ENCODE results near the gene ALDH1L2.
"Not testable (repeated sequence)": the region's sequence is repeated elsewhere in the genome, so short reads cannot be mapped to it uniquely, and the experiment has no call there.

The ALDH1L2 gene

DNA sequence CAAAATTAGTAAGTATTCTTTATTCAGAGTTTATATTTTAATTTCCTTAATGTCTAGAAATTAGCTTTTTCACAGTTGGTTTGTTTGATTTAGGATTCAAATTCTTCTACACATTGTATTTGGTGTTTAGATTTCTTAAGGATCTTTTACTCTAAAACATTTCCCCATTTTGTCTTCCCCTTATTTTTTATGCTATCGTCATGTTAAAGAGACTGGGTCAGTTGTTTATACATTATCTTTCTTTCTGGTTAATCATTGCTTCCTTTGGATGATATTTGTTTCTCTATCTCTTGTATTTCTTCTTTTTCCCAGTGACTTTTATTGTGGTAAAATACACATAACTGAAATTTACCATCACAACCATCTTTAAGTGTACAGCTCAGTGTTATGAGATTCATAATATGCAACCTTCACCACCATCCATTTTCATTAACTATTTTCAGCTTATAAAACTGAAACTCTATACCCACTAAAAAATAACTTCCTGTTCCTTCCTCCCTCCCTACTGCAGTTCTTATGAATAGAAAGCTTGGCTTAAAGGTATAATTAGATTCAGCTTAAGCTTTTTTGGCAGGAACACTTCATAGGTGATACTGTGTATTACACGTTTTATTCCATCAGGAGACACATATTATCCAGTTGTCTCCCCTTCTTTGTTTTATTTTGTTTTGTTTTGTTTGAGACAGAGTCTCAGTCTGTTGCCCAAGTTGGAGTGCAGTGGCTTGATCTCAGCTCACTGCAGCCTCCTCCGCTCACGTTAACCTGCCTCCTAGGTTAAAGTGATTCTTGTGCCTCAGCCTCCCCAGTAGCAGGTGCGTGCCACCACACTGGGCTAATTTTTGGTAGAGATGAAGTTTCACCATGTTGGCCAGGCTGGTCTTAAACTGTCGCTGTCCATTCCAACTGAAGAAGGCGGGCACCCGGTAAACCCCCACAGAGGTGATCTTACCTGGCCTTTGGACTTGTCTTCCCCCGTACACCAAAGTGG is 53.1 kb downstream of the ALDH1L2 start:
- DNase-seq = no peak

DNA sequence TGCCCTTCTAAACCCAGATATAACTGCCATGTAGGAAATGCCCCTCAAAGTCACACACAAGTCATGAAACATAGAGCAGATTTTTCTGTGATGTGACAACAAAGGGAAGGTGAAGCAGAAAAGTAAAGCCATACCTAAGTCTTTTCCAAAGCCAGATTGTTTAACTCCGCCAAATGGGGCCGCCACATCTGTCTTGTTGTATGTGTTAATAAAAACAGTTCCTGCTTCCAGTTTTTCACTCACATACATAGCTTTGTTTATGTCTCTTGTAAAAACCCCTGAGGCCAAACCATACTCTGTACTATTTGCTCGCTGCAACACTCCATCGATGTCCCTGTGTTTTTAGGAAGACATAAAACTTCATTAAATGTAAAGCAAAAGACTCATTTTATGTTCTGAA is 57.8 kb downstream of the ALDH1L2 start:
- no peak for DNase-seq

DNA sequence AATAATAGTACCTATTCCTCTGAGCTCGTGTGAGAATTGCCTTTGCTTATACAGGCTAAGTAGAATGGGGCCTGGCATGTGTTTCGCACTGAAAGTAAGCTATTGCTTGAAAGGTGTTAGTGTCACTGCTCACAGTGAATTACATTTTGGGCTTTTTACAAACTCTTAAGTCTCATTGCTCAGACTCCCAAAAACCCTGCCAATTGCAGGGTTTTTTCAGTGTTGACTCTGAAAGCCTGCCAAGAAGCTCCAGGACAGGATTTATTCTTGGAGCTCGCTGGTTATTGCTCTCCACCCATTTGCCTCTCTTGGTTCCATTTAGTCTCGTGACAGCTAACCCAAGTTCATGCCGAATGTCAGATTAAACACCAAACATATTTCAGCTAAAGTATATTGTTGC is 58.4 kb downstream of the ALDH1L2 start:
- peak; percentile 75 for DNase-seq

DNA sequence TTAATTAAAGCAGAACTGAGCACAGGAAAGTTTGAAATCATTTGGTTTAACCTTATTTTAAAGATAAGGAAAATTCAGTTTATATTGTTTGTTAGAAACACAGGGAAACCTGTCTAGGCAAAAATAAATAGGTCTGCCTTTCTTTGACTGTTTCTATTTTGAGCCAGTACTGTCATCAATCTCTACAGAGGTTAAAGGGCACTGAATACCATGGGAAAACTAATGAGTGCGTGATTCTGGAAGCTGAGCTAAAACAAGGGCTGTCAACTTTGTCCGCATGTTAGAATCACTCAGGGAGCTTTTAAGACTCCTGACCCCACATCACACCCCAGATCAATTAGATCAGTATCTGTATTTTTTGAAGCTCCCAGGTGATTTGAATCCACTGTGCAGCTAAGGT is 59.3 kb downstream of the ALDH1L2 start:
- DNase-seq = no peak

DNA sequence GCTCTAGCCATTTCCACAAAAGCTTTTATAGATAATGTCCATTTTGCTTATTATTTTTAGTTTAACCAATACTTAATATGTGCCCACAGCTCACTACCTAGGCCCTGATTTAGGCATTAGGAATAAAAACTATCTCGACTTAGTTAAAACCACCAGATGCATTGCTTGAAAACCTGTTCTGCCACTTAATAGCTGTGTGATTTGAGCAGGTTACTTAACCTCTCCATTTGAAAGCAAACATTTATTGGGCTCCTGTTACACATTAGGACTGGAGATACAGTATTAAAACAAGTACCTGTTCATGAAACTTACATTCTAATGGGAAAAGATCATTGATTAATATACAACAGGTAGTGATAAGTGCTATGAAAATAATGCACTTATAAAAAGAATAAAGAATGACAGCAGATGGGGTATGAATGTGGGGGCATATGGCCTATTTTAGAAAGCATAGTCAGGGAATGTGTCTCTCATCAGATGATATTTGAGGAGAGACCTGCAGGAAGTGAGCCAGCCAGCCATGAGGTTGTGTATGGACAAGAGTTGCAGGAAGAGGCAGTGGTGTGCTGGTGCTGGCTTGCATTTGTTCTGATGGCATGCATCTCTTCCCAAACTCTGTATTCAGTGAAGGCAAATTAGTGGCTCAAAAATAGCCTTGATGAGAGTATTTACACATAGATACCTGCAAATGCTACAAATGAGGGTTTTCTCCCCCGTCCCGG is 63.9 kb downstream of the ALDH1L2 start:
- no peak for DNase-seq

DNA sequence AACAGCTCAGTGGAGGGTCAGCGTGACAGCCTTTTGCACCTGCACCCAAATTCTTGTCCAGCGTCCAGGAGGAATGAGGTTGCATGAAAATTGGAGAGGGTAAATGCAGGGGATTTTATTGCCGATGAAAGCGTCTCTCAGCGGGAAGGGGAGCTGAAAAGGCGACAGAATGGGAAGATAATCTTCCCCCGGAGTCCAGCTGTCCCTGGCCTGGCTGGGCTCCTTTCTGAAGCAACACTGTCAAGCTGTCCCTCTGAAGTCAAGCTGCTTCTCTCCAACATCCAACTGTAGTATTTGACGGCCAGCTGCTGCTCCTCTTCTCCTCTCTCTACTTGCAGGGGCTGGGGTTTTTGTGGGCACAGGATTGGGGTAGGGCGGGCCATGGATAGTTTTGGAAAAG is 65.5 kb downstream of the ALDH1L2 start:
- DNase-seq = no peak

DNA sequence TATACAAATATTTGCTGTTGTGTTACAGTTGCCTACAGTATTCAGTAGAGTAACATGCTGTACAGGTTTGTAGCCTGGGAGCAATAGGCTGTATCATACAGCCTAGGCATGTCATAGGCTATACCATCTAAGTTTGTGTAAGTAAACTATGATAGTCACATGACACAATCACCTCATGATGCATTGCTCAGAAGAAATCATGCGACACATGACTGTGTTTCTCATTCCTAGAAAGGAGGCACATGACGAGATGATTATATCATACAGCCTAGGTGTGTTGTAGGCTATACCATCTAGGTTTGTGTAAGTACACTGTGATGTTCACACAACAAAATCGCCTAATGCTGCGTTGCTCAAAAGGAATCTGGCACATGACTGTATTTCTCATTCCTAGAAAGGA is 66.2 kb downstream of the ALDH1L2 start:
- no peak for DNase-seq

DNA sequence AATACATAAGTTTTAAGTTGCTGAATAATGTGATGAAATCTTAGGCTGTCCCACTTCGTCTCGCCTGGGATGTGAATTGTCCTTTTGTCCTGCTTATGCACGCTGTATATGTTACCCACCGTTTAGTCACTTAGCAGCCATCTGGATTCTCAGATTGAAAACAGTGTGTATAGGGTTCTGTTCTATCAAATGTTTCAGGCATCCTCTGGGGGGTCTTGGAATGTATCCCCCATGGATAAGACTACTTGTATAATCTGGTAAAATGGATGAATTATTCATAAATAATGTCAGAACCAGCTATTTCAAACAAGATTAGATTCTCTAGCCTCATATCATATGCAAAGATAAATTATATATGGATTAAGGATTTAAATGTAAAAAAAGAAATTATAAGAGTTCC is 68.7 kb downstream of the ALDH1L2 start:
- DNase-seq = no peak

DNA sequence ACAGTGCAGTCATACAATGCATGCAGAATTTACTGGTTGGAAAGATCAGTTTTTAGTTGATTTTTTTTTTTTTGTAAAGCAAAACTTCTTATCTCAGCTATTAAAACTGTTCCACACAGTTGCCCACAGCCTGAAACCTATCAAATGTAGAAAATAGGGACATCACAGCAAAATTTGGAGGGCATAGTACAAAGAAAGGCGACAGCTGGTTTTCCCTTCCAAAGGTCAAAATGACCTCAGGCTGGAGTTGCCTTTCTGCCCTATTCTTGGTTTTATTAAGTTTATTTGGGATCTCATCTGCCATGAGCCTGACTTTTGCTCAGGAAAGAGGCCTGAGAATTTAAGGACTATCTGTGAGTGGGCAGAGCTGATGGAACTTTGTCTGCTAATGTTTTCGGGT is 69.7 kb downstream of the ALDH1L2 start:
- DNase-seq = no peak

DNA sequence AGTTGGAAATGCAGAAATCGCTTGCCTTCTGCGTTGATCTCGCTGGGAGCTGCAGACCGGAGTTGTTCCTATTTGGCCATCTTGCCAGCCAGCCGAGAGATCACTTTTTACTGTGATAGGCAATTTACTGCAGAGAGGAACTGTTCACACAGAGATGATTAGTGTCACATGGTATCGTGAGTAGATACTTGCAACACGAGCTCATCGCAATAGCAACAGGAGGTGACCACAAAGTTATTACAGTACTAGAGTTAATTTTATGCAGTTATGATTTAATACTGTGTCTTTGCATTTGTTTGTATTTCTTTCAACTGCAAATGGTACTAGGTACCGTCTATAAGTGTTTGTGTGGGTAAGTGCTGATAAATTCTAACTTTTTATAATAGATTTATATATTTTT is 70.4 kb downstream of the ALDH1L2 start:
- DNase-seq = no peak

DNA sequence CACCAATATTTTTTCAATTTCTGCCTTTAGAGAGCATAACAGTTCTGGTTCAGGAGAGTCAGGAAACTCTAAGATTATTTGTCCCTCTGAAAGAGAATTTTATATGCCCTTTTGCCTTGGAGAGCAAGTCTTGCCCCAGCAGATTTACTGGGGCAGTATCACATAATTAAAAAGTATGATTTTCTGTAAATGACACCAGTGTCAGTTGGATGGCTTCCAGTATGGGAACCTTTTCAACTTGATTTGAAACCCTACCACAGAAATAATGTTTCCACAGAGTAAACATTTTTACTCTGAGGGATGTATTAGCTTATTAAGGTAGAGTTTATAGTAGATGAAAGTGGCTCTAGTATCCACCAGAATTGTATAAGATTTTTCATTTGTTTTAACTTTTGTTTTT is 82.8 kb downstream of the ALDH1L2 start:
- DNase-seq = no peak

DNA sequence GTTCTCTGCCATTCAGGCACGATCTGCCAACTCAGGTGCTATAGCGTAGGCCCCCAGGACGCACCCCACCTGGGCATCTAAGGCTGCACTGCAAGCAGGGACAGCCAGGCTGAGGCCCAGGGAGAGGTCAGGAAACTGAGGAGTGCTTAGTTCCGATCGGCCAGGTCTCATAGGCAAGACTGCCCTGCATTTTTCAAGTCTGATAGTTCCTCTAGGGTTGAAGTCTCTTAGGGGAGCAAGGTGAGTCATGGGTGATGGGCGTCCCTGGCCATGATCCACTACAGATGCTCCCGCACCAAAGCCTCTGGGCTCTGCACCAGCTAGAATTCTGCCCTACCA is 84.9 kb downstream of the ALDH1L2 start:
- no peak for DNase-seq

DNA sequence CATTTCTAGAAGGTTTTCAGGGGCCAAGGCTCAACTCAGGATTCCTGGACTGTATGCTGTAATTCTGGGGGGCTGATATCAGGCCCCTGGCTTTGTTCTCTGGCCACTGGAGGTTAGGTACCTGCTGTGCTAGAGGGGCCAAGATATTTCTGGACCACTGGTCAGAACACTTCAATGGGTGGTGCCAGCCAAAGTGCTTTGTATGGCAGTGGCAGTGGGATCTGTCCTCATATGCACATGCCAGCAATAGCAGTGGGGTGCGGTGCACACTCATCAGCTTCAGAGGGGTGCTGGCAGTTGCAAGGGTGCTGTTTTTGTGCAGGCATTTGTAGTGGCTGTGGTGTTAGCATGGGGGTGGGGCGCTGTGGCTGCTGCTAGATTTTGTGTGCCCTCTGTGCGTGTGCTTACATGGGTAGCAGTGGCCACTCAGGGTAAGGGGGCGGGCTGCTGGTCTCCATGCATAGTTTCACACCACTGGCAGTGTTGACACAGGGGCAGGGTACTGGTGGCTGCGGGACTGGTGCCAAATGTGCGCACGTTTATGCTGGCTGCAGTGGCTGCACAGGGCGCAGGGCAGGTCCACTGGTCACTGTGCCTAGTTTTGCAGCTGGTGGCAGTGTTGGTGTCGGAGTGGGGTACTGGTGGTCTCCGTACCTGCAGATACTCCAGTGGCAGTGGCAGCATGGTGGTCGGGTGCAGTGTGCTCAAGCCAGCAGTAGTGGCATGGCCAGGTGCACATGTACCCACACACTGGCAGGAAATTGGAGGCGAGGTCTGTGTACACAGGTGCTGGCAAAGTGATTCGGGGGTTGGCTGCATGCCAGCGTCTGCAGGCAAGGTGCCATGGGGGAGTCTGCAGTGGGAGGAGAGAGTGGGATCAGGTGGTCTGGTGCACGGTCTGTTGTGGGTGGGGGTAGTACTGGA is 85.6 kb downstream of the ALDH1L2 start:
- no peak for DNase-seq

DNA sequence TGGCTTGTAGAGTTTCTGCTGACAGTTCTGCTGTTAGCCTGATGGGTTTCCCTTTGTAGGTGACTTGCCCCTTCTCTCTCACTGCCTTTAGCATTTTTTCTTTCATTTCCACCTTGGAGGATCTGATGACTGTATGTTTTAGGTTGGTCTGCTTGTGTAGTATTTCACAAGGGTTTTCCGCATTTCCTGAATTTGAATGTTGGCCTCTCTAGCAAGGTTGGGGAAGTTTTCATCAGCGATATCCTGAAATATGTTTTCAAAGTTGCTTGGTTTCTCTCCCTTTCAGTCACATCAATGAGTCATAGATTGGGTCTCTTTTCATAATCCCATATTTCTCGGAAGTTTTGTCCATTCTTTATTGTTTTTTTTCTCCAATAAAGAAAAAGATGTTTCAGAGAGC is 86.7 kb downstream of the ALDH1L2 start:
- DNase-seq = no peak

DNA sequence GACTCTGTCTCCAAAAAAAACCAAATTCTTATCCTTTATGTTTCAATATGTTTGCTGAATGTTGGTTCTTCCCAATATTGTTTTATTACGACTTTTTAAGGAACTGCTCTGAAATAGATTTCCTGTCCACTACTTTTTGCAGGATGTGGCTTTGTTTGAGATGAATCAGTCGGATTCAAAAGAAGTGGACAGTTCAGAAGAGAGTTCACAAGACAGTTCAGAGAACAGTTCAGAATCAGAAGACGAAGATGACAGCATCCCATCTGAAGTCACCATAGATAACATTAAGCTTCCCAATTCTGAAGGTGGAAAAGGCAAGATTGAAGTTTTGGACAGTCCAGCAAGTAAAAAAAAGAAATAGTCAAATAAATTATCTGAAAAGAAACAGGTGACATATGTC is 89.9 kb downstream of the ALDH1L2 start:
- DNase-seq = no peak

DNA sequence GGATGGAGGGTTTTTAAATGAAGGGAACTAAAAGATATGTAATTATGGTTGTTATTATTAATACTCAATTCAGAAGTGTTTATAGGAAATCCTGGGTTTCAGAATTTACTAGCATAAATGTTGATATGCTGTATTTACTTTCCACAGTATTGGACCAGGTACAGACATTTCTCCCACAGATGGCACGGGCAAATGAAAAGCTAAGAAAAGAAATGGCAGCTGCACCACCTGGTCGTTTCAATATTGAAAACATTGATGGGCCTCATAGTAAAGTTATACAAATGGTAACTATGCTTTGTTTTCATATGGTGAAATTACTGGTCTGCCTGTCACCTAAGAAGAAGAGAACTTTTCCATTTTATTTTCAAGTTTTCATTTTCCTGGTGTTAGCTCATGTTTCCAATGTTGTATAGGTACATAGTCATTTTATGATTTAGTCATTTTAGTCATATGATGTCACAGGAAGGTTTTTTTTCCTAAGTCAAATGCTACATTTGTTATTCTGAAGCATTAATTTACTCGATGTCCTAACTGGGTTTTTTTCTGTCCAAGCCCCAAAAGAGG is 92.6 kb downstream of the ALDH1L2 start:
- DNase-seq = no peak

DNA sequence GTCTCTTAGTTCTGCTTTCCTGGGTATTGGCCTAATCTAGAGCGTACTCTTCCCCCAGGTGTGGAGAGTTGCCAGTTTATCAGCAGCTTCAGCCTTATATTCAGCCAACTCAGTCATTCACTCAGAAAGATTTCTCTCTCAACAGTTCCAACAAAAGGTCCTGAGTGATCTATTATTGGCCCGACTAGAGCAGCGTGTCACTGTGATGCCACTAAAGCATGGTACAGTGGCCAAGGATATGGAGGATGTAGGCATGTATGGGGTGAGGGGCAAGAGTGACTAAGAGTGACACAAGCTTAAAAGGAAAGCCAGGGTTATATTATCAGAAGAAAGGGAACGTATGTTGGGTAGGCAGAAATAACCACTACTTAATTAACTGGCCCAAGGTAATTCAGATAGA is 93.3 kb downstream of the ALDH1L2 start:
- no peak for DNase-seq

DNA sequence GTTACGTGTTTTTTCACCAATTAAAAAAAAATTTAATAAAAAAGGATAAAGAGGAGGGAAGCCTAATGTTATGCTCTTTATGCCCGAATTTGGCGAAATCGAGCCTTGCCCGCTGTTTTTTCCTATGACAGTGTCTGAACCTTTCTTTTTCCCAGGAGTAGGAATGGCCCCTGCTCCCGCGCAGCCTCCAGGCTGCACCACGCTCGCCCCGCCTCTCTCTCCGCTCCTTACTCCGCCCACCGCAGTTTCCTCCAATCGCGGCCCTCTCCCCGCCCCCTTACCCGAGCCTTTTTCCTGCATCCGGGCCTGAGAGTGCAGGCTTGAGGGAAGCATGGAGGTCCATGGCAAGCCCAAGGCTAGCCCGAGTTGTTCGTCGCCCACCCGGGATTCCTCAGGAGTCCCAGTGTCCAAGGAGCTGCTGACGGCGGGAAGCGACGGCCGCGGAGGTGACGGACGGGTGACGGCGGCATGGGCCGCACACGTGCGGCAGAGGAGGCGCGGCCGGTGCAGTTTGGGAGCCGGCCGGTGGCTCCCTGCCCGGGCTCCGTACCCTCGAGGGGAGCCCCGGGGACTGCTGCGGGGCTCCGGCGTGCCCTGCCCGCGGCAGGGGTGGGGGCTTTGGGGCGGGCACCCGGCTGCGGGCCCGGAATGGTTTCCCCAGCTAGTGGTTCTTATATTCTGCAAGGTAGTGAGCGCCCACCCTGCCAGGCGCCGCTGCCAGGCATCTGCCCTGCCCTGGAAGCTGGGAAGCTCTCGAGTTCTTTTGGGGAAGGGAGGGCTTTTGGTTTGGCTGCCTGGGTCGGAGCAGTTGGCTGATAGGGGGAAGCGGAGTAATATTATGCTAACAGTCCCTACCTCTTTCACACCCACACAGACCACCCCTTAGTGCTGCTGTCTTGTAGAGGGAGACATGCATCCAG is 98.0 kb downstream of the ALDH1L2 start, which contains the start of gene NOPCHAP1:
NOPCHAP1 (plus strand) TSS at position 295 of the 920 bp plus-strand sequence; CDS start at position 332, 37 bp downstream.
- peak; percentile 94 for DNase-seq

DNA sequence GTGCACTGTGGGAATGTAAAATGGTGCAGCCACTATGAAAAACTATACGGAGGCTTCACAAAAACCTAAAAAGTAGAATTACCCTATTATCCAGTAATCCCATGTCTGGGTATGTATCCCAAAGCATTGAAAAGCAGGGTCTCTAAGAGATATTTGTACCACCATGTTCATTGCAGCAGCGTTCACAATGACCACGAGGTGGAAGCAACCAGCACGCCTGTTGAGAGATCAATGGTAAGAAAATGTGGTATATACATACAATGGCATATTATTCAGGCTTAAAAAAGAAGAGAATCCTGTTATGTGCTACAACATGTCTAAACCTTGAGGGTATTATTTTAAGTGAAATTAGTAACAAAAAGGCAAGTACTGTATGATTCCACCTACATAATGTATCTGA is 99.1 kb downstream of the ALDH1L2 start:
- DNase-seq = no peak

DNA sequence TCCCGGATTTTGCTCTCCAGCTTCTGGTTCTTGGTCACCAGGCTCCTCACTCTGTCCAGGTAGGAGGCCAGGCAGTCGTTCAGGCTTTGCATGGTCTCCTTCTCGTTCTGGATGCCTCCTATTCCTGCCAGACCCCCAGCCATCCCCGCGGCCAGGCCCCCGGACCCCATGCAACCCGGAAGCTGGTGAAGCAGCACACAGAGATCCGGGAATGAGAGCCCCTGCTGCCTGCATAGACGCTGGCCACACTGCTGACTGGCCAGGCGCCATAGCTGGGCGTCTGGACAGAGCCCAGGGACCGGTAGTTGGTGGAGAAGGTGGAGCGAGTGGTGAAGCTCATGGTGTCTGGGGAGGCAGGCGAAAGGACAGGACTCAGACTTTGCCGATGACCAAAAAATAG is 106.6 kb downstream of the ALDH1L2 start:
- DNase-seq = not testable (repeated sequence)

DNA sequence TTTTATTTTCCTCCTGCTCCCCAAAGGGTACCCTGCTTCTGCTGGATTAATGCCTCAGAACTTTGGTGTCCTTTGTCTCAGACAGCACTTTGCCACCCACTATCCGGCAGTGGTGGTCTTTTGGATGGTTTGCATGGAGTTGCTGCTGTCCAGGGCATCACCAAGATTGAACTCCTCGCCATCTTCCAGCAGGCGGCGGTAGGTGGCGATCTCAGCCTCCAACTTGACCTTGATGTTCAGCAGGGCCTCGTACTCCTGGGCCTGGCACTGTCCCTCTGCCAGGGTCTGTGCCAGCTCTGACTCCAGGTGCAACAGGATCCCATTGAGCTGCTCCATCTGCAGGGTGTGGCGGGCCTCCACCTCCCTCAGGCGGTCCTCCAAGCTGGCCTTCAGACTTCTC is 107.6 kb downstream of the ALDH1L2 start:
- DNase-seq = no peak

Data from right forelimb (tissue), 1 donor.